A673 (cell line): ENCODE results near the gene SEZ6L2.

Experiments
- CTCF ChIP-seq: fragments of 300-800, 200-600 bp; sonication (generic); conservative IDR thresholded peaks from 2 replicates; pipeline ENCODE4 v1.5.1; 2017; ENCODE audit warnings: low read depth, mild to moderate bottlenecking, antibody characterized with exemption, low read length, moderate library complexity, mixed read lengths
- EZH2 ChIP-seq: fragments of 200-600 bp; sonication (generic); IDR thresholded peaks from 2 replicates; pipeline ENCODE4 v1.6.1; 2017; ENCODE audit warnings: borderline replicate concordance, low read depth, mild to moderate bottlenecking, mixed read lengths, antibody characterized with exemption, low read length; ENCODE audit not compliant: poor library complexity, severe bottlenecking

GRCh38 chr16:29862884-29863668 is 36.3 kb downstream of the SEZ6L2 start, which contains the start of gene CDIPT:
- TF ChIP-seq CTCF: peak; percentile 88
- no peak for TF ChIP-seq EZH2
